Stimulated activated CD8-positive, alpha-beta memory T cell treated with anti-CD3 and anti-CD28 coated beads, Interleukin-15, amount 100 ng/mL, for 1 hour (primary cell): ENCODE measurements around the gene PPP1R9B.

Experiments used
- DNase-seq: peaks from one replicate; pipeline ENCODE4 v3.0.0-alpha.2; 2020; ENCODE audit warnings: low read depth

Gene PPP1R9B

GRCh38 chr17:50123649-50124349 is 26.7 kb downstream of the PPP1R9B start:
- DNase-seq, result no peak

GRCh38 chr17:50122945-50123344 is 27.5 kb downstream of the PPP1R9B start:
- no peak for DNase-seq

GRCh38 chr17:50120475-50121253 is 29.8 kb downstream of the PPP1R9B start:
- no peak for DNase-seq

GRCh38 chr17:50118828-50119218 is 31.7 kb downstream of the PPP1R9B start:
- DNase-seq, result no peak

GRCh38 chr17:50118076-50118827 is 32.2 kb downstream of the PPP1R9B start:
- DNase-seq, result no peak

GRCh38 chr17:50117202-50118051 is 33.0 kb downstream of the PPP1R9B start:
- no peak for DNase-seq

- DNase-seq, result no peak
Measured at GRCh38 chr17:50115756-50116155, 34.7 kb downstream of the PPP1R9B start.

GRCh38 chr17:50114849-50115357 is 35.6 kb downstream of the PPP1R9B start:
- no peak for DNase-seq

- DNase-seq, result no peak
Measured at GRCh38 chr17:50114401-50114800, 36.1 kb downstream of the PPP1R9B start.

- DNase-seq, result no peak
Measured at GRCh38 chr17:50113624-50114320, 36.7 kb downstream of the PPP1R9B start.

GRCh38 chr17:50112694-50113093 is 37.8 kb downstream of the PPP1R9B start:
- no peak for DNase-seq

- DNase-seq, result no peak
Measured at GRCh38 chr17:50111673-50112655, 38.5 kb downstream of the PPP1R9B start.

- no peak for DNase-seq
Measured at GRCh38 chr17:50110591-50111349, 39.7 kb downstream of the PPP1R9B start.

GRCh38 chr17:50109785-50110184 is 40.7 kb downstream of the PPP1R9B start:
- no peak for DNase-seq

GRCh38 chr17:50109207-50109606 is 41.3 kb downstream of the PPP1R9B start:
- DNase-seq, result no peak

- DNase-seq, result no peak
Measured at GRCh38 chr17:50108556-50108955, 41.9 kb downstream of the PPP1R9B start.

- DNase-seq, result no peak
Measured at GRCh38 chr17:50107790-50108414, 42.6 kb downstream of the PPP1R9B start.

- DNase-seq, result no peak
Measured at GRCh38 chr17:50106393-50107131, 43.9 kb downstream of the PPP1R9B start.
